ENCODE measurements around the gene KRT1.
"Not testable (repeated sequence)": the region's sequence is repeated elsewhere in the genome, so short reads cannot be mapped to it uniquely, and the experiment has no call there.

Gene KRT1

DNA sequence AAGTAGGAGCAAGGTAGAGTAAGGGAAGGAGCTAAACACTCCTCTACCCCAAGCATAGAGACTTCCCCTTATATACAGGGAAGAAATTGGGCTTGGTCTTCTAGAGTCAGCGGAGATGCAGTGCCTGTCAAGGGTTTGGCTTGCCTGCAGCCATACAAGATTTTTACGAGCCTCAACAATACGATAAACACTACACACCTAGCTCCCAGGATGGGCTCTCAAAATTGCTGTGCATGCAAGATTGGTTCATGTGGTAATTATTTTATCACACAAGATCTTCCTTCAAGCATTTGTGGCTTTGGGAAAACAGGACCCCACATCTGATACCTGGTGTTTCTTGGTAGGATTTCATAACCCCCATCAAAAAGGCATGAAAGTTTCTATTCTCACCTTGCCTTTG lies at the start of gene KRT1:
Gene KRT1, minus strand, starts transcription at position 45 of the 400 bp plus-strand sequence. CDS start 59 bp downstream, outside the sequence.
- DNase-seq: no peak

DNA sequence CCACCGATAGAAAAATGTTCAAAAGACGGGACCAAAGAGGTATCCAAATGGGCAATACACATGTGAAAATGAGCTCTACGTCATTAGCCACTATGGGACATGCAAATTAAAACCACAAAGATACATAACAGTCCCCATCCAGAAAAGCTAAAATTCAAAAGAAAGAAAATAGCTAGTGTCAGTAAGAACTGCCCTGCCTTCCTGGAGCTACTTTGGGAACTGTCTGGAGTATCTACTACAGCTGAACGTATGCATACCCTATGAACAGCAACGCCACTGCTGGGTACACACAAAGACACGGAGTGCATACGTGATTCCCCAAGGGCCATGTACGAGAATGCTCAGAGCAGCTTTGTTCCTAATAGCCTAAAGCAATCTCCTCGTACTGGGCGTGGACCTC lies 48.9 kb upstream of the KRT1 start:
- DNase-seq: no peak

DNA sequence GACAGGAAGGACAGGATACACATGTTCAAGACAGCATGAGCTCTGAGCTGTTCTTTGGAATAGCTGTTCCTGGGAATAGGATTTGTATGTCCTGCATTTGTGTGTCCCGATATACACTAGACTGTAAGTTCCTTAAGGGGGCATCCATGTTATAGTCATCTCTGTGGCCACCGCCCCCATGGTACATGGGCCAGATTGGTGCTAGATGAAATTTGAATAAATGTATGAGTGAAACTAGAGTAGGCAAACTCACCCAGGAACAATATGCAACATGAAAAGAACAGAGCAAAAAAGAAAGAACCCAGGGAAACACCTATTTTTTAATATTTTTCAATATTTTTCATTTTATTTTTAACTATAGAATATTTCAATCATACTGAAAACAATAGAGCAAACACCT lies 48.2 kb upstream of the KRT1 start:
- no peak for DNase-seq

DNA sequence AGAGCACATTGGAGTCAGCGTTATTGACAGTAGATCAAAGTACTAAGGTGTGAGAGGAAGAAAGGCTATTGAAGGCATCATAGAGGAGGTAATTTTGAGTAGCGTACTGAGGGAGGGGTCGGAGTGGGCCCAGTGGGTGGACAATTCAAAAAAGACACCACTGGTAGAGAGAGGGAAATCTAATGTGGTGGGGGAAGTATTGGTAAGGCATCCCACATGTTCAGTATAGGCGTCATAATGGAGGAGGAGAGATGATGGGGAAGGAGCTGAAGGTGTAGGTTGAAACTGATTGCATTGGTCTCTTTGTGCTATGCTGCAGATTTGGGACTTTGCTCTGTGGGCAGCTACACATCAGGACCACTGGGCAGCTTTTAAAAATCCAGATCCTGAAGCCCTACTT lies 46.8 kb upstream of the KRT1 start:
- DNase-seq: no peak

DNA sequence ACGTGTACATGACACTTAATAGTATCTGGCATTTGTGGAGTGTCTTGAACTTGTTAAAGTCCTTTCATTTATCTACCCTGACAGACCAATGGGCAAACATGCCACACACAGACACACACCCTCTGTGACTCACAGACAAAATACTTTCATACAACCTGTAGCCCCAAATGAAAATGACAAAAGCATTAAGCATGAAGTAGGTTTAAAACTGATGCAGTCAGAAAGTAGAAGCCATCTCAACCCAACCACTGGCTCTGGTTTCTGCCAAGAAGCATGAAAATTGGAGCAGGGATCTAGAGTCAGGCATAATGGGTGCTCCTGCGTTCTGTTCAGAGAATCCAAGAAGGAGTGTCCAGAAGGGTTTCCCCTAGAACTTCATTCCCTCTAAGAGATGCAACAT lies 46.2 kb upstream of the KRT1 start:
- no peak for DNase-seq

DNA sequence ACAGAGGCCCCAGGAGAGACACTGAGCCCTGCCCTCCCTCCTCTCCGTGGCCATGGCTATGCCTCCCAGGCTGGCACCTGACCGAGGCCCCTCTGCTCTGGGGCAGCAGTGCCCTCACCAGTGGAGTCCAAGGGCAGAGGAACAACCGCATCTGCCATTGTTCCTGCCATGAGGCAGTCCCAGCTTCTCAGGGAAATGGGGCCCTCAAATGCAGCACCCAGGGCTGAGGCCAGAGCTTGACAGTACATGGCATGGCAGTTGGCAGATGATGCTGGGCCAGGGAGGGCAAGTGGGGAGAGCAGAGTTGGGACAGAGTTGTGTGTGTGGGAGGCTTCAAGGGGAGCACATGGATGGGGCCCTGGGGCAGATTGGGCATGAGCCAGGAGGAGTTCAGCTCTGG lies 44.2 kb upstream of the KRT1 start:
- no peak for DNase-seq

DNA sequence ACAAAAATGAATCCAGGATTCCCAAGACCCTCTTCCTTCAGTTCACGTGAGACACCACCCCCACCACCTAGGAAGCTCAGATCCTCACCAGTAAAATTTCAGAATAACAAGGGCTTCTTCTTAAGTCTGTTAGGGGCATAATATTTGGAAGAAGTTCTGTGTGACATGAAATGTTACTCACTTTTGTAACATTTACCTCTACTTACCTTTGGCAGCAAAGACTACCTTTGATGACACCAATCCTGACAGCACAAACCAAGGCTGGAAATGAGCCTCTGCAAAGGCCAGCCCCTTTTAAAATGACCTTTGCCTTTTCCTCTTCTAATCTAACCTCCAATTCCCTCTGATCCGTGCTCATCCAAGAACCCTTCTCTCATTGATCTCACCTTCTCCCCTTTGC lies 42.5 kb upstream of the KRT1 start:
- DNase-seq: no peak

DNA sequence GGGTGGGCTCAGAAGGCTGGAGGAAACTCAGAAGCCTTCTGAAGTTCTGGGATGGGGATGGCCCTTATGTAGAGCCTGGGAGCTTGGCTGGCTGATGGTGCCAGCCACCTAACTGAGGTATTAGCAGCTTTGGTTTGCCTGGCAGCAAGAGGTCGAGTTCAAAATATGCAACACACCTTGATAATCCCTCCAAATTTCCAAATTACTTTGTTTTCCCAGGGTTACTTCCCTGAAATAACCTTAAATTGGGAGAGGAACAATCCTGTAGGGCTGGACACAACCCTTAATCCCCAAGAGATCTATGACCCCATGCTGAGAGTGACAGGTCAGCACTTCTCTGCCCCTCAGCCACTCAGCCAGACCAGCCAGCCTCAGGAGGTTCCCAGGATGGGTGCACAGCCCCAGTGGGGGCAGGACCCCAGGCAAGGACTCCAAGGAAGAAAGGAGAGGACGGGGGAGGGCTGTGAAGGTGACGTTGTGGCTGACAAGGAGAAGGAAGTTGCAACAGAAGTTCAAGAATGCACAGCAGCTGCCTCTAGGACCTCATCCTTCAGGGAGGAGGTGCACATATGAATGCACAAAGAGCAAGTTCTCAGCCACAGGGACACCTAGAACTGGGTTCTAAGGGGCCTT lies 41.7 kb upstream of the KRT1 start:
- no peak for DNase-seq

DNA sequence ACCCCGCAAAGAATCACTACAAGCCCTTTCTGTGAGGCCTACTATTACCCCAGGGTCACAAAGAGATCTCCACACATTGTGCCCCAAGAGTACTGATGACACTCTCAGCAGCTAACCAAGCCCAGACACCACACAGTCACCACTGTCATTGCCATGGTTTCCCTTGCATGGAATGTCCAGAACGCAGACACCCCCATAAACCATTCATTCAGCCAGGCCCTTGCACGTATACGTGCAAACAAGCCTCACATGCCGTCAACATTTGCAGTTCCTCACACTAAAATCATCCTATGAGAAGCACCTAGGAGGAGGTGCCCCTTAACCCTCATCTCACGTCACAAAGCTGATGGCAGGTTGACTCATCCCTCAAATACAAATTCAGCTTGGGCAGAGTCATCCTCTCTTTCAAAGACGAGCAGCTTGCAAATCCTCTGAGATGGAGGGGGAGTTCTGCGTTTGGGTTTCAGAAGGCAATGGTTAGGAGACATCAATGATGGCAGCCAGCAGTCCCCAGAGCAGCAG lies 40.2 kb upstream of the KRT1 start:
- DNase-seq: no peak

DNA sequence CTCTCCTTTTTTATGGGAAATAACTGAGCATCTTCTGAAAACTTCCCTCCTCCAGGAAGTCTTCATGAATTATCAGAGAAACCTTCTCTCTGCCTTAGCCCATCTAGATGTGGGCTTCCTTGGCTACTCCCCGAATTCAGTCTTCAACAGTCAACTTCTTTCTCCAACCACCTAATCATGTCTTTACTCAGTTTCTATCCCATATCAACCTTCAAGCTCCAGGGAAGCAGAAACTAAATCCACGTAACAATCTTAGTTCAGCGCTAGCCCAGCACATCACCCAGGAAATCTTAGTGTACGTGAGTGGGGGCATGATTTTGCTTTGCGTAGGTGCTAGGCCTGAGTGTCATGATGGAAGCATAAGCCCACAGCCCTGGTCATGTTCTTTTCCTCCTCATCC lies 35.9 kb upstream of the KRT1 start:
- no peak for DNase-seq

DNA sequence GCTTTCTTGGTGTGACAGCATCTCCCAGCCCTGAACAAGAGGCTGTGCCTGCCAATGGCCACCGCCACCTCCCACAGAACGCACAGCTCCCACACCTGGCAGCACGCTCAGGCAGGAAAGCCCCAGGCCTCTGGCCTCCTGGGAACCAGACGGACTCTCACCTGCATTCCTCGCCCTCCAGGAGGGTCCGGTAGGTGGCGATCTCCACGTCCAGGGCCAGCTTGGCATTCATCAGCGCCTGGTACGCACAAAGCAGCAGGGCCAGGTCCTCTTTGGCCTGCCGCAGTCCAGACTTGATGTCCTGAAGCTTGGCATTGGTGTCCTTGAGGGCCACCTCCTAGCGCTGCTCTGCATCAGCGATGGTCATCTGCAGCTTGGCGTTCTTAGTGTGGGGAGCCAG lies 35.2 kb upstream of the KRT1 start:
- DNase-seq: no peak

DNA sequence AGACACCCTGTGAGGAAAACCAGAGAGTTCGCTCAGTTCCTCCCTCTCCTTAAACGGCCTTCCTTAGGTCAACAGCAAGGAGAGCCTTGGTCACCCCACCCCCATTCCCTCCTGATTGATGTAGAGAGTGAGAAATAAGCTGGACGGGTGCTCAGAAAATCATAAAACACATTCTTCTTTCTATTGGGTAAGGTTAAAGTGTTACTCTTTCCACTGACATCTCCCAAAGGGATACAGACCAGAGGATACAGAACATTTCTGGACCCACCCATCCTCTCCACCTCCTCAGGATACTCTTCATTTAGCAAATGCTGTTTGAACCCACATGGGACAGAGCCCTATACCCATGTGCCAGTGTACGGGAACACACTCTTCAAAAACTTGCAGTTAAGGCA lies 34.7 kb upstream of the KRT1 start:
- no peak for DNase-seq

DNA sequence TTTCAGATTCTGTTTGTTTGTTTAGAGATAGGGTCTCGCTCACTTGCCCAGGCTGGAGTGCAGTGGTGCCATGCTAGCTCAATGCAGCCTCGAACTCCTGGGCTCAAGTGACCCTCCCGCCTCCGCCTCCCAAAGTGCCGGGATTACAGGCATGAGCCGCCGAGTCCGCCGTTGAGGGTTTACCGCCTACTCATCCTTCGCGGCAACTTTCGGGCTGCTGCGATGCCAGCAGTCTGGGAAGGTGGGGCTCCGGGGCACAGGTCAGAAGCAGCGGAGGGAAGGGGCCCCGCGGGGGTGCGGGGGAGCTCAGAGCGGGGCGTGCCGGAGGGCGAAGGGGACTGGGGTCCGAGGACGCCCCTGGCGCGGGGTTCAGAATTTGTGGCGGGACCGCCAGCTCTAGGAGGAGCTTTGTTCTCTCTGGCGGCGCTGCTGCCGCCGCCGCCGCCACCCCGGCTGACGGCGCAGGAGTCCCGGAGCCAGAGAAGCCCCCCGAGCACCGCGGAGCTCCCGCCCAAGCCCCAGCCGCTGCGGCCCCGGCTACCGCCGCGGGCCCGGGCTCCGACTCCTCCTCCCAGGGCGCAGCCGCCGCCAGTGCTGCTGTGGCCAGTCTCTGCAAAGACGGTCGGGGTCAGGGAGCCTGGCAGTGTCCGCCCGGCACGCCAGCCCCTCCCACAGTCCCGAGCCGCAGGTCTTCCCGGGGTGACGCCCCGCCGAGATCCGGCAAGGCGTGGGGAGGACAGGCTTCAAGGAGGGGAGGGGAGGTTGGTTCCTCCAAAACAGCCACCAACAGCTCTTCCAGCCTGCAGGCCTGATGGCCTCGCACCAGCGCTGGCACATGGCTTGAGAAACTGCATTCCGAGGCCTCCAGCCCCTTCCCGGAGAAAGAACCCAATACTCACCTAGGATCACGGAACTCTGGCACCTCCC lies 34.0 kb upstream of the KRT1 start:
- DNase-seq: no peak

DNA sequence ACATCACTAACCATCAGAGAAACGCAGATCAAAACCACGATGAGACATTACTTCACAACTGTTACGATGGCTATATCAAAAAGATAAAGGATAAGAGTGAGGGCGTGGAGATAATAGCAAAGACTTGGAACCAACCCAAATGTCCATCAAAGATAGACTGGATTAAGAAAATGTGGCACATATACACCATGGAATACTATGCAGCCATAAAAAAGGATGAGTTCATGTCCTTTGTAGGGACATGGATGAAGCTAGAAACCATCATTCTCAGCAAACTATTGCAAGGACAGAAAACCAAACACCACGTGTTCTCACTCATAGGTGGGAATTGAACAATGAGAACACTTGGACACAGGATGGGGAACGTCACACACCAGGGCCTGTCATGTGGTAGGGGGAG lies 31.9 kb upstream of the KRT1 start:
- not testable (repeated sequence) for DNase-seq

DNA sequence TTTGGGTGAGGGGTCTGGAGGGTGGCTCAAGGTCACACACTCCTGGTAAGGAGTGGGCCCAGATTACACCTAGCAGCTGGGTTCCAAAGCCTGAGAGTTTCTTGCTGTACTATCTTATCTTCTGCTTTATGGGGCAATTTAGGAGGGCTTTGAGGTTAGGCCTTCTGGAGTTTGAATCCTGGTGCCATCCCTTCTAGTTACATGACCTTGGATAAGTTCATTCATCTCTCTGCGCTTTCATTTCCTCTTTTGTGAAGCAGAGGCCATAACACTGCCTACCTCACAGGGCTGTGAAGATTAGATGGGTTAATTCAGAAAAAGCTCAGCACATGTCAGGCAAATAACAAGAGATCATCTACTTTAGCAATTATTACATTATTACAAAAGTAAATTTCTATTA lies 30.5 kb upstream of the KRT1 start:
- peak in 1 of 2 donors; percentile 11 for DNase-seq

DNA sequence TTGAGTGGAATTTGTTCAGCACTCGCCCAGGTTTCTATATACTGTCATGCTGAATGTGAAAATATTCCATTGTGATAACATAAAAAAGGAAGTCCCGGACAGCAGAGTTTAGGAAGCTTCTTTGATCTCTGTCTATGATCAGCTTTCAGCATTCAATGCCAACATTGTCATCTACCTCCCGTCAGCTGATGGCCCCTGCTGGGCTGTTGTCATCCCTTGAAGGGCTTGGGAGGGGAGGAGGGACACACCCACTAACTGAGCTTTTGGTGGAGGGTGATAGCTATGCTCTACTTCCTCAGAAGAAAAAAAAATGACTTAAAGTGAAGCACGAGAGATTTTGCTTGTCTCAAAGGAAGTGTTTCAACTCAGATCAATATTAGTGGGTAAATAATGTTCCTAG lies 27.8 kb upstream of the KRT1 start:
- no peak for DNase-seq

DNA sequence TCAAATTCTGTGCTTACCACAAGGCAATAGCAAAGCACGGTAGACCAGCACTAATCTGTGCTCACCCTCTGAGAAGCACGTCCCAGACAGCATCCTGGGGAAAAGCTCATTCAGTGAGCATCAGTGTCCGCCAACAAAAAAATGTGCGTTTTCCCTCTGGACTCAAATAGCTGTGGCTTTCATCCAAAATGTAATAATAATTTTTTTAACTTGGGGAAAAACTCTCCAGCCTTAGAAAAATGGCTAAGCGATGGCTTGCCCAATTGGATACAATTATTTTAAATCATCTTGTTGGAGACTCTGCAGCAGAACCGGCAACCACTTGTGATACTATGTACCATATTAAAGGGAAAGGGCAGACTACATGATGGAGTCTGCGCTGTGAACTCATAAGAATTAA lies 24.3 kb upstream of the KRT1 start:
- no peak for DNase-seq

DNA sequence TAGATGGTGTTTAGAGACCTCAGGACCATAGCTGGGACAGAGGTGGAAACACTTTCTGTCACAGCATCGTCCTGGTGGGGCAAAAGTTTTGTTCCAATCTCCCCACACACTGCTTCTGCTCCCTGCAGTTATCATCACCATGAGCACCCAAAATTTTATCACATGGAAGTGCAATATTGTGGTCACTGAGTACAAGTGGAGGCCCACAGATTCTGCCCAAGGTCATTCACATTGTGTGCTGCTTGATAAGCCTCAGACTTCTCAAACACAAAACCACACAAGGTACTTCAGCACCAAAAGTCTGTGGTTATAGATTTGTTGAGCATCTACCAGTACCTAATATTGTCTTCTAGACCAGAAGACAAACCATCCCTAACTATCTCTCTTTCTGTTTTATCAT lies 23.7 kb upstream of the KRT1 start:
- no peak for DNase-seq

DNA sequence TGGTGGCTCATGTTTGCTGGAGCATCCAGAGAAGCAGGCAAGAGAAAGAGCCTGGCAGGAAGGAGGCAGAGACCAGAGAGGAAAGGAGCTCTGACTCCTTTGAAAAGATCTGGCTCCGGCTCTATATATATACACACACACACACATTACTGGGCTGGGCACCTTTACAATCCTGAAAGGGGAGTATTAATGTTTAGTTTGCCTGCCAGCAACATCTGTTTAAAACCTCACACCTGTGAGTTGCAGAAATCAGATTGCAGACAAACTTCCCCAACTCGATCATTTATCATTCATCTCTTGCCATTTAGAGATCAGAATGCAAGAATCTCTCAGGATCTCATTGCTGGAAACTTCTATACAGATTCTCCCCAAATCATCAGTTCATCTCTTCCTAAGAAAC lies 23.2 kb upstream of the KRT1 start, which contains the start of gene KRT77:
Gene KRT77, minus strand, starts transcription at position 101 of the 400 bp plus-strand sequence. Its CDS starts 90 bp downstream, at position 11.
- no peak for DNase-seq

DNA sequence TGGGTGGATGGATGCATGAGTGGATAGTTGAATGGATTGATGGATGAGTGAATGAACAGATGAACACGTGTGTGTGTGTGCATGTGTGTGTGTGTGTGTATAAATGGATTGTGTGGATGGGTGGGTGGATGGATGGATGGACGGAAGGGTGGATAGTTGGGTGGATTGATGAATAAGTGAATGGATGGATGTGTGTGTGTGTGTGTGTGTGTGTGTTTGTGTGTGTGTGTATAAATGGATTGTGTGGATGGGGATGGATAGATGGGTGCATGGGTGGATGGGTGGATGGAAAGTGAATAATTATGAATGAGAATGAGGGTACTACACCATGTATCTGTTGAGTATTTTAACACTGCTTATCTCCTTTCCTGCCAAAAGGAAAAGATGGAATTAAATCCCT lies 22.1 kb upstream of the KRT1 start:
- DNase-seq: no peak

DNA sequence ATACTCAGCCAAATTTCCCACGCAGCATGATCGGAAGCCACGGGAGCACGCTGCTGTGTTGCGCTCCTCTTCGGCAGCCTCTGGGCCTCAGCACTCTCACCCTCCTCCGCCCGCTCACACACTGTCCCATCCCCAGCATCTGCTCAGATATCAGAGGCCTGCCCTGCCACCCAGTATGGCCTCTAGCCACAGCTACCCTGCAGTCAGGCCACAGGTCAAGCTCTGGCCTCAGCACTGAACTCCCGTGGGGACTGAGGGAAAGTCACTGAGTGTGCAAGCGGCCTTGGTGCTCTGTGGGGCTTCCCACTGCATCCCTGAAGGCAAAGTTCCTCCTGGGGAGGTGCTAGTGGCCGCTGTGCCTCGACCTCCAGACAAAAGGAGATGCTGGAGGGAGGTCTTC lies 21.1 kb upstream of the KRT1 start:
- DNase-seq: no peak

DNA sequence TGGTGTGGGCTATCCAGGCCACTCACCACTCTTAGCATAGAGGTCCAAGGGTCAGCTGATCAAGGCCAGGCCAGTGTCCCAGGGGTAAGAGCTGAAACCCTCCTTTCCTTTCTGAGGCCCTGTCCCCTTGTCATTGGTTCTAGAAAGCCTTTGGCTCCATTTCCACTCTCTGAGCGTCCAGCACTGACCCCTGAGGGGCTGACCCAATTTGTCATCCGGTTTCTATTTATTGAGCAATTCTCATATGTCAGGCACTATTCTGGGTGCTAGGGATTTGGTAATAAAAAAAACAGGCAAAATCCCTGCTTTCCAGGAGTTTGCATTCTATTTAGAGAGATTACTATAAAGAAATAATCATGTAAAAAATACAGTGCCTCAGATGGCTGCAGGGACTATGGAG lies 19.8 kb upstream of the KRT1 start:
- DNase-seq: no peak

DNA sequence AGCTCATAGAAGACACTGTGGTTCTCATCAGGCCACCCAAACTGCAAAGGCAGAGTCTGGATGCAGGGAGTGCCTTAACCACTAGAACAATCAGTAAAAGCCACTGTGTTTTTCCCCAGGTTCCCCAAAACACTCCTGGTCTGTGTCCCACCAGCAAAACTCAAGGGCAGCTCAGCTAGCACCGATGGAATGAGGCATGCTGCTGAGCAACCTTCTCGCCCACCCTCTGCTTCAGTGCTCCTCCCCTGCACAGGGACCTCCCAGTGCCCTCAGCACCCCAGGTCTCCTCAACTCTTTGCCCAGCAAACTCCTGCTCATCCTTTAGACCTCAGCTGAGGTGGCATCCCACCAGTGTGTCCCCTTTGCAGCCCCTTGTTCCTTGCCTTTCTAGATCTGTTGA lies 19.2 kb upstream of the KRT1 start:
- DNase-seq: no peak

DNA sequence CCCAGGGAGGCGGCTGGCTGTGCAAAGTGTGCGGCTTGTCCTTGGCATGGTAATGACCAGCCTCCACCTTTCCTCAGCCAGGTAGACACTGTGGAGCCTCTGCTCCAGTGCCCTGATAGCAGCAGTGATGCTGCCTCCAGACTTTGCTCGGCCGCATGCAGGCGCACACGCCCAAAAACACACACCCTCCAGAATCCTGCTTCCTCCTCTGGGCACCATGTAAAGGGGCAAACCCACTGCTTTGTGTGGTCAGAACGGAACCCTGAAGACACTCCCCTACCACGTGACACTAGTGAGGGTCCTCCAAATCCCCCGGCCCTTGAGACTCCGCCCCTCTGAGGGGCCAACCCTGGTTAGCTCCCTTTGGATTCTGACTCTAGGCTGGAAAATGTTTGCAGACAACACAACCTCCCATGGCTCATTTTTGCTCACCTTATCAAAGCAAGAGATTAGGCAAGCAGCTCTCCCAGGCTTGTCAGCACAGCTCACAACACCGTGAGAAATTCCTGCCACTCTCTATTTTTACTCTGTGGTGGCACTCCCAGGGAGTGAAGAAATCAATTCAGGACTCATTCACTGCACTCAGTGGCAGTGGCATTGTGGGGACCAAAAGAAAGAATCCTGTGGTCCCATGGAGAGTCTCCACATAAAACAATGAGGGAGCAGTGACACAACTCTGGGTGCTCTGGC lies 18.6 kb upstream of the KRT1 start:
- DNase-seq: no peak
